ENCODE measurements around the gene LRRC26. TPM values are rescaled to one million over a fixed set of nuclear protein-coding genes. Genes with fewer than 3 reads are reported as not detected.

Gene LRRC26
- total RNA-seq, 1 experiment from 2014 or later, result 0.40 TPM

GRCh38 chr9:137128862-137129455 is 40.9 kb downstream of the LRRC26 start:
- Histone ChIP-seq H3K4me3 (ENCODE audit: low read length) (peak overlapping the region; percentile 83), H2AFZ (ENCODE audit: low read length) (peak overlapping the region; percentile 84), H4K20me1 (ENCODE audit: low read length) (no peaks in the 10 kb centered on the region), H3K36me3 (ENCODE audit: low read depth, low read length) (no peaks in the 10 kb centered on the region), H3K4me2 (ENCODE audit: low read length) (peak overlapping the region; percentile 100), H3K27me3 (ENCODE audit: low read length) (no peaks in the 10 kb centered on the region), H3K27ac (ENCODE audit: low read length) (peak overlapping the region; percentile 37), H3K9ac (ENCODE audit: low read length) (peak overlapping the region; percentile 96), H3F3A (ENCODE audit: low read length, unreplicated experiment) (no peaks in the 10 kb centered on the region), H3K79me2 (ENCODE audit: low read length) (peaks cover 38% of the 10 kb centered on the region), H3K9me2 (replicated peaks; ENCODE audit: low read length) (no peaks in the 10 kb centered on the region), H3K9me3 (ENCODE audit: low read length) (no peaks in the 10 kb centered on the region), H3K4me1 (ENCODE audit: insufficient read depth, low read length) (peaks cover 10% of the 10 kb centered on the region; the same call in 1 of the 2 replicates)
- ATAC-seq (peak; percentile 13), DNase-seq (no peak)
- TF ChIP-seq CTCF (conservative IDR thresholded peaks at IDR 0.05; ENCODE audit: low read depth, low read length) (no peak), EZH2 (IDR thresholded peaks at IDR 0.05; ENCODE audit: low read length, unreplicated experiment) (no peak), EZH2phosphoT487 (IDR thresholded peaks at IDR 0.05; ENCODE audit: borderline replicate concordance, low read length) (no peak)
- no TSS peak for BruUV-seq (replicated peaks)
- ChIA-PET POLR2A (ENCODE audit: unreplicated experiment) (no interaction called here), CTCF (interaction anchor here (1.0 kb wide), 1 partner anchor 22 kb away, joined by 6 read pairs; no protein-coding TSS in a partner anchor)
- intact Hi-C loops (cut with micrococcal nuclease), result no loop called here

- intact Hi-C loops (cut with micrococcal nuclease), result no loop called here
These were observed 41.5 kb downstream of the LRRC26 start for GRCh38 chr9:137128158-137128861.

More at GRCh38 chr9:137128158-137128861, 41.5 kb downstream of the LRRC26 start:
- TF ChIP-seq EZH2 (IDR thresholded peaks at IDR 0.05; ENCODE audit: low read length, unreplicated experiment) (no peak), EZH2phosphoT487 (IDR thresholded peaks at IDR 0.05; ENCODE audit: borderline replicate concordance, low read length) (no peak), CTCF (conservative IDR thresholded peaks at IDR 0.05; ENCODE audit: low read depth, low read length) (no peak)
- POLR2A ChIA-PET (ENCODE audit: unreplicated experiment), result no interaction called here
- Histone ChIP-seq H3K9me2 (replicated peaks; ENCODE audit: low read length) (no peaks in the 10 kb centered on the region), H3K27ac (ENCODE audit: low read length) (no peak overlapping the region; the same call in 1 of the 2 replicates), H3K36me3 (ENCODE audit: low read depth, low read length) (no peaks in the 10 kb centered on the region), H3K9ac (ENCODE audit: low read length) (peak overlapping the region; percentile 96), H3K27me3 (ENCODE audit: low read length) (no peaks in the 10 kb centered on the region), H3K4me2 (ENCODE audit: low read length) (peak overlapping the region; percentile 100), H3K9me3 (ENCODE audit: low read length) (no peaks in the 10 kb centered on the region), H4K20me1 (ENCODE audit: low read length) (no peaks in the 10 kb centered on the region), H3K4me3 (ENCODE audit: low read length) (peak overlapping the region; percentile 83), H3K4me1 (ENCODE audit: insufficient read depth, low read length) (peaks cover 10% of the 10 kb centered on the region; the same call in 1 of the 2 replicates), H2AFZ (ENCODE audit: low read length) (0 out of 2 replicates have a peak overlapping the region, but pooled peaks have one; percentile 84), H3K79me2 (ENCODE audit: low read length) (peaks cover 38% of the 10 kb centered on the region), H3F3A (ENCODE audit: low read length, unreplicated experiment) (no peaks in the 10 kb centered on the region)
- DNase-seq, result no peak
- CTCF ChIA-PET, result interaction anchor here (0.6 kb wide), 2 partner anchors 102 to 396 kb away, joined by 3 to 5 read pairs; no protein-coding TSS in a partner anchor
- TSS peak; percentile 59 for BruUV-seq (replicated peaks)
- no peak for ATAC-seq

Data from PC-3 (cell line).